Neuronal stem cell (in vitro differentiated cells): ENCODE measurements around the gene SCAP.
"Not testable (repeated sequence)": the region's sequence is repeated elsewhere in the genome, so short reads cannot be mapped to it uniquely, and the experiment has no call there.

Experiments used
- DNase-seq: peaks from one replicate; pipeline ENCODE4 v3.0.0-alpha.2; 2013; ENCODE audit warnings: low spot score
- H2AFZ ChIP-seq: one replicate; pipeline ENCODE4 v1.6.1; 2013; ENCODE audit warnings: mild to moderate bottlenecking, low read length, inconsistent platforms
- H2AK5ac ChIP-seq: 2 replicates; pipeline ENCODE4 v1.6.1; 2013; ENCODE audit warnings: low read depth, mild to moderate bottlenecking, inconsistent platforms, low read length, moderate library complexity, mixed read lengths
- H2BK120ac ChIP-seq: 2 replicates; pipeline ENCODE4 v1.6.1; 2013; ENCODE audit warnings: low read depth, mild to moderate bottlenecking, inconsistent platforms, low read length, moderate library complexity, mixed read lengths
- H2BK12ac ChIP-seq: one replicate; pipeline ENCODE4 v1.6.1; 2013; ENCODE audit warnings: low read length, inconsistent platforms
- H2BK15ac ChIP-seq: 2 replicates; pipeline ENCODE4 v1.6.1; 2013; ENCODE audit warnings: mild to moderate bottlenecking, low read length, inconsistent platforms, mixed read lengths
- H2BK5ac ChIP-seq: one replicate; pipeline ENCODE4 v1.6.1; 2013; ENCODE audit warnings: inconsistent platforms, mild to moderate bottlenecking, low read length, moderate library complexity
- H3K14ac ChIP-seq: one replicate; pipeline ENCODE4 v1.6.1; 2013; ENCODE audit warnings: low read length, inconsistent platforms
- H3K18ac ChIP-seq: 2 replicates; pipeline ENCODE4 v1.6.1; 2013; ENCODE audit warnings: low read length, inconsistent platforms
- H3K23ac ChIP-seq: 2 replicates; pipeline ENCODE4 v1.6.1; 2013; ENCODE audit warnings: low read depth, mild to moderate bottlenecking, mixed read lengths, low read length, inconsistent platforms; ENCODE audit not compliant: poor library complexity
- H3K27ac ChIP-seq: replicated peaks from 3 replicates; pipeline ENCODE4 v1.5.1; 2013; ENCODE audit warnings: low read length, inconsistent platforms
- H3K27me3 ChIP-seq, 3 experiments: 2 replicates each; pipeline ENCODE4 v1.6.1; 2013; ENCODE audit warnings: low read length in 3 of 3, mild to moderate bottlenecking in 2 of 3, inconsistent platforms in 1 of 3, low read depth in 1 of 3, mixed read lengths in 1 of 3, moderate library complexity in 1 of 3; ENCODE audit not compliant: control insufficient read depth in 3 of 3, insufficient read depth in 3 of 3
- H3K36me3 ChIP-seq, 2 donors: replicated peaks in 1 of 2; 2 replicates each; pipeline ENCODE4 v1.6.1; 2013; ENCODE audit warnings: low read length in 2 of 2; ENCODE audit not compliant: control insufficient read depth in 2 of 2, insufficient read depth in 2 of 2
- H3K4ac ChIP-seq: 2 replicates; pipeline ENCODE4 v1.6.1; 2013; ENCODE audit warnings: inconsistent platforms, mild to moderate bottlenecking, low read length, moderate library complexity
- H3K4me1 ChIP-seq, 2 donors: 1 replicate in 1 of 2; 2 replicates in 1 of 2; pipeline ENCODE4 v1.6.1; 2013; ENCODE audit warnings: low read length in 2 of 2, low read depth in 1 of 2; ENCODE audit not compliant: control insufficient read depth in 2 of 2, insufficient read depth in 1 of 2
- H3K4me2 ChIP-seq: one replicate; pipeline ENCODE4 v1.6.1; 2013; ENCODE audit warnings: mild to moderate bottlenecking, low read length, inconsistent platforms; ENCODE audit not compliant: insufficient read depth, poor library complexity, severe bottlenecking
- H3K4me3 ChIP-seq, 2 donors: 2 replicates each; pipeline ENCODE4 v1.5.1; 2013; ENCODE audit warnings: low read length in 2 of 2, mild to moderate bottlenecking in 2 of 2, inconsistent platforms in 1 of 2, moderate library complexity in 1 of 2
- H3K79me1 ChIP-seq: one replicate; pipeline ENCODE4 v1.6.1; 2013; ENCODE audit warnings: low read depth, mild to moderate bottlenecking, inconsistent platforms, low read length, moderate library complexity
- H3K9ac ChIP-seq: one replicate; pipeline ENCODE4 v1.6.1; 2013; ENCODE audit warnings: mild to moderate bottlenecking, low read depth, low read length, inconsistent platforms; ENCODE audit not compliant: poor library complexity
- H3K9me3 ChIP-seq, 2 donors: replicated peaks in 1 of 2; 2 replicates each; pipeline versions ENCODE3 to v1.6.1; 2013; ENCODE audit warnings: low read length in 2 of 2, mild to moderate bottlenecking in 2 of 2, inconsistent platforms in 1 of 2, low read depth in 1 of 2, mixed read lengths in 1 of 2, moderate library complexity in 1 of 2; ENCODE audit not compliant: control insufficient read depth in 2 of 2, insufficient read depth in 1 of 2
- H4K8ac ChIP-seq: one replicate; pipeline ENCODE4 v1.6.1; 2013; ENCODE audit warnings: low read depth, mild to moderate bottlenecking, inconsistent platforms, low read length, moderate library complexity
- H4K91ac ChIP-seq: one replicate; pipeline ENCODE4 v1.6.1; 2013; ENCODE audit warnings: low read length, low read depth, mild to moderate bottlenecking, inconsistent platforms; ENCODE audit not compliant: poor library complexity
- WGBS, 2 donors: extraction: QIAGEN DNeasy Blood & Tissue Kit; methylation state at CpG; one replicate each; pipeline ENCODE4 v1.1.7; 2013; ENCODE audit warnings: missing lambda C conversion rate in 2 of 2, mixed read lengths in 1 of 2; ENCODE audit not compliant: insufficient read length in 2 of 2, insufficient replicate concordance in 1 of 2; ENCODE audit errors: extremely low coverage in 2 of 2; 5-methylcytosine and 5-hydroxymethylcytosine counted together

The SCAP gene

GRCh38 chr3:47370020-47370419 is 105.7 kb downstream of the SCAP start:
- H2BK12ac ChIP-seq, H3K4ac ChIP-seq, H2AFZ ChIP-seq, H2BK120ac ChIP-seq, H2BK15ac ChIP-seq, H4K8ac ChIP-seq, H3K36me3 ChIP-seq, H3K27me3 ChIP-seq, H2AK5ac ChIP-seq, H4K91ac ChIP-seq, H2BK5ac ChIP-seq, H3K14ac ChIP-seq, DNase-seq, H3K4me1 ChIP-seq, H3K27ac ChIP-seq, H3K4me3 ChIP-seq, H3K79me1 ChIP-seq, H3K4me2 ChIP-seq, H3K9me3 ChIP-seq, H3K23ac ChIP-seq: not testable (repeated sequence)
- Histone ChIP-seq H3K9ac (peak overlapping the region; percentile 73), H3K18ac (peak overlapping the region; percentile 9)
- WGBS, 2 donors: no CpG with 5 or more reads among the region's 8 CpGs

- H3K23ac ChIP-seq: no peak overlapping the region
- WGBS, 2 donors: no CpG with 5 or more reads among the region's 7 CpGs
Measured at GRCh38 chr3:47367631-47368030, 108.1 kb downstream of the SCAP start.

DNA sequence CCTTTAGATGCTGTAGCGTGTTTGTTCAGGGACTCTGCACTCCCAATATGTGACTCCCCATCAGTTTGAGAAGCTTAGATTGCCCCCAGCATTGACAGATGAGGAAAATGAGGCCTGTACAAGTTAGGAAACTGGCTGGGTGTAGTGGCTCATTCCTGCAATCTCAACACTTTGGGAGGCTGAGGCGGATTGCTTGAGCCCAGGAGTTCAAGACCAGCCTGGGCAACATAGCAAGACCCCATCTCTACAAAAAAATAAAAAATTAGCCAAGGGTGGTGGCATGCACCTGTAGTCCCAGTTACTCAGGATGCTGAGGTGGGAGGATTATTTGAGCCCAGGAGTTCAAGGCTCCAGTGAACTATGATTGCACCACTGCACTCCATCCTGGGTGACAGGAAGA is 108.9 kb downstream of the SCAP start:
- WGBS, 2 donors: no CpG with 5 or more reads among the region's 2 CpGs
- no peak for DNase-seq
- H3K36me3 ChIP-seq: no peaks in the 10 kb centered on the region
- H4K91ac ChIP-seq: no peak overlapping the region
- no peak overlapping the region for H3K18ac ChIP-seq
- H3K14ac ChIP-seq: no peak overlapping the region
- peaks cover 0 to 5% (median 0%) of the 10 kb centered on the region in 3 experiments for H3K27me3 ChIP-seq
- no peak overlapping the region for H3K9ac ChIP-seq
- no peak overlapping the region for H3K23ac ChIP-seq
- H3K27ac ChIP-seq: no peak overlapping the region
- H4K8ac ChIP-seq: no peak overlapping the region
- no peak overlapping the region for H3K4ac ChIP-seq
- no peak overlapping the region for H2BK5ac ChIP-seq
- H2AK5ac ChIP-seq: no peak overlapping the region
- H2AFZ ChIP-seq: no peak overlapping the region
- H2BK12ac ChIP-seq: no peak overlapping the region
- no peak overlapping the region for H2BK120ac ChIP-seq
- no peaks in the 10 kb centered on the region for H3K9me3 ChIP-seq
- no peak overlapping the region for H3K4me2 ChIP-seq
- no peak overlapping the region for H2BK15ac ChIP-seq
- H3K79me1 ChIP-seq: no peaks in the 10 kb centered on the region
- H3K4me3 ChIP-seq: no peak overlapping the region
- H3K4me1 ChIP-seq: no peaks in the 10 kb centered on the region

More at GRCh38 chr3:47367631-47368030, 108.1 kb downstream of the SCAP start:
- Histone ChIP-seq H3K14ac (no peak overlapping the region), H2AK5ac (no peak overlapping the region), H3K4me2 (no peak overlapping the region), H3K9ac (no peak overlapping the region), H2BK120ac (no peak overlapping the region), H3K4ac (no peak overlapping the region), H3K36me3 (no peaks in the 10 kb centered on the region), H2BK5ac (no peak overlapping the region), H3K4me3 (no peak overlapping the region), H3K9me3 (no peaks in the 10 kb centered on the region), H4K91ac (no peak overlapping the region), H3K27ac (no peak overlapping the region), H2AFZ (no peak overlapping the region), H3K79me1 (no peaks in the 10 kb centered on the region), H2BK12ac (no peak overlapping the region), H4K8ac (no peak overlapping the region), H2BK15ac (no peak overlapping the region), H3K4me1 (no peaks in the 10 kb centered on the region), H3K27me3 (peaks cover 0 to 8% (median 0%) of the 10 kb centered on the region in 3 experiments), H3K18ac (no peak overlapping the region)
- no peak for DNase-seq

DNA sequence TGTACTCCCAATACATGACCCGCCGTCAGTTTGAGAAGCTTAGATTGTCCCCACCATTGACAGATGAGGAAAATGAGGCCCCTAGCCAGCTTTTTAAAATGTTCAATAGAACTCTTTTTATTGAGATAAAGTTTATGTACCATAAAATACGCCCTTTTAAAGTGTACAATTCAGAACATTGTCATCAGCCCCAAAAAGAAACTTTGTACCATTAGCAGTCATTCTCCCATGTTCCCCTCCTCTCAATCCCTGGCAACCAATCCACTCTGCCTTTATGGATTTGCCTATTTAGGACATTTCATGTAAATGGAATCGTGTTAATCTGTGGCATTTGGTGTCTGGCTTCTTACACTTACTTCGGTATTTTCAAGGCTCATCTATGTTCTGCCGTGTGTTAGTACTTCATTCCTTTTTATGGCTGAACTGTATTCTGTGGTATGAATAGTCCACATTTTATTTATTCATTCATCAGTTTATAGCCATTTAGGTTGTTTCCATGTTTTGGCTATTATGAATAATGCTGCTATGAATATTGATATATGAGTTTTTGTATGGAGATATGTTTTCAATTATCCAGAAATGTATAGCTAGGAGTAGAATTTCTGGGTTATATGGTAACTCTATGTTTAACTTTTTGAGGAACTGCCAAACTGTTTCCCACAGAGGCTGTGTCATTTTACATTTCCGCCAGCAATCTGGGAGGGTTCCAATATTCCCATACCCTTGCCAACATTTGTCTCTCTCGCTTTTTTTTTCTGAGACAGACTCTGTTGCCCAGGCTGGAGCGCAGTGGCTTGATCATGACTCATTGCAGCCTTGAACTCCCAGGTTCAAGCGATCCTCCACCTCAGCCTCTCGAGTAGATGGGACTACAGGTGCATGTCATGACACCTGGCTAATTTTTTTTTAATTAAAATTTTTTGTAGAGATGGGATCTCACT is 110.3 kb downstream of the SCAP start:
- Histone ChIP-seq H2BK12ac (no peak overlapping the region), H2BK120ac (no peak overlapping the region), H3K27ac (no peak overlapping the region)

More for the DNA sequence above, 110.3 kb downstream of the SCAP start:
- Histone ChIP-seq H2BK5ac (no peak overlapping the region), H3K9me3 (no peaks in the 10 kb centered on the region), H4K91ac (no peak overlapping the region), H3K4me3 (no peak overlapping the region), H3K23ac (no peak overlapping the region), H3K36me3 (no peaks in the 10 kb centered on the region), H3K14ac (no peak overlapping the region), H3K9ac (no peak overlapping the region), H2AFZ (no peak overlapping the region), H4K8ac (no peak overlapping the region), H3K79me1 (no peaks in the 10 kb centered on the region), H2AK5ac (no peak overlapping the region), H3K27me3 (no peaks in the 10 kb centered on the region), H3K4me1 (no peaks in the 10 kb centered on the region), H3K18ac (no peak overlapping the region), H3K4ac (no peak overlapping the region), H2BK15ac (no peak overlapping the region), H3K4me2 (no peak overlapping the region)
- WGBS, 2 donors: no CpG with 5 or more reads among the region's 11 CpGs
- DNase-seq: no peak
